Fibroblast of lung (primary cell): Measurements from ENCODE around the gene CDK11B. TPM values are rescaled to one million over a fixed set of nuclear protein-coding genes. Genes with fewer than 3 reads are reported as not detected.
A peak's percentile ranks its signal among the peaks of the same experiment; 100 is the strongest.

Experiments used
- DNase-seq, 2 donors: peaks; one replicate each; pipeline versions ENCODE4 v3.0.0 to v3.0.0-alpha.2; 2010; ENCODE audit warnings: low read depth in 2 of 2
- H2AFZ ChIP-seq: 2 replicates; pipeline ENCODE4 v1.5.1; 2012; ENCODE audit warnings: low read length, control low read depth, inconsistent platforms
- H3K27ac ChIP-seq: 2 replicates; pipeline ENCODE4 v1.5.1; 2011; ENCODE audit warnings: low read length, control low read depth; ENCODE audit not compliant: insufficient read depth
- H3K27me3 ChIP-seq: 2 replicates; pipeline ENCODE4 v1.5.1; 2011; ENCODE audit warnings: mild to moderate bottlenecking, low read length; ENCODE audit not compliant: control insufficient read depth, insufficient read depth
- H3K36me3 ChIP-seq: 2 replicates; pipeline ENCODE4 v1.5.1; 2011; ENCODE audit warnings: low read length; ENCODE audit not compliant: control insufficient read depth, insufficient read depth
- H3K4me1 ChIP-seq: 2 replicates; pipeline ENCODE4 v1.5.1; 2011; ENCODE audit warnings: low read length; ENCODE audit not compliant: control insufficient read depth, insufficient read depth; ENCODE audit errors: extremely low read depth
- H3K4me2 ChIP-seq: 2 replicates; pipeline ENCODE4 v1.5.1; 2011; ENCODE audit warnings: low read length, control low read depth; ENCODE audit not compliant: insufficient read depth; ENCODE audit errors: extremely low read depth
- H3K4me3 ChIP-seq, 4 experiments: fragments of 200-600 bp in 1 of 4; sonication (generic) in 1 of 4; replicated peaks in 1 of 4; 2 replicates each; pipeline ENCODE4 v1.5.1; 2011 to 2016; ENCODE audit warnings: low read length in 4 of 4, low read depth in 3 of 4, mild to moderate bottlenecking in 3 of 4, control low read depth in 2 of 4, inconsistent platforms in 1 of 4, mixed read lengths in 1 of 4; ENCODE audit not compliant: insufficient read depth in 1 of 4; ENCODE audit errors: control extremely low read depth in 1 of 4
- H3K79me2 ChIP-seq: 2 replicates; pipeline ENCODE4 v1.5.1; 2012; ENCODE audit warnings: mild to moderate bottlenecking, low read length, inconsistent platforms; ENCODE audit not compliant: control insufficient read depth, insufficient read depth
- H3K9ac ChIP-seq: 2 replicates; pipeline ENCODE4 v1.5.1; 2011; ENCODE audit warnings: mild to moderate bottlenecking, low read length, control low read depth; ENCODE audit not compliant: insufficient read depth
- H3K9me3 ChIP-seq: 2 replicates; pipeline ENCODE4 v1.5.1; 2012; ENCODE audit warnings: low read depth, low read length; ENCODE audit not compliant: control insufficient read depth, insufficient read depth
- H4K20me1 ChIP-seq: 2 replicates; pipeline ENCODE4 v1.5.1; 2011; ENCODE audit warnings: low read length; ENCODE audit not compliant: control insufficient read depth, insufficient read depth; ENCODE audit errors: extremely low read depth
- EZH2 ChIP-seq: IDR thresholded peaks from 2 replicates; pipeline ENCODE4 v1.5.1; 2012; ENCODE audit warnings: low read length, control low read depth, mild to moderate bottlenecking; ENCODE audit errors: missing control alignments
- polyA plus RNA-seq, 2 donors: library from polyadenylated mRNA; depleted of rRNA in 1 of 2; stranded (reverse) in 1 of 2; unstranded in 1 of 2; fragments of >200 nt; gene quantifications; 2 replicates each; pipeline ENCODE4 v1.2.1, GENCODE V29; 2011 to 2012; ENCODE audit warnings: missing spikeins in 1 of 2
- total RNA-seq: library from RNA; depleted of rRNA; stranded (reverse); fragments of >200 nt; gene quantifications from 2 replicates; pipeline ENCODE4 v1.2.1, GENCODE V29; 2014
- TF ChIP-seq, protein P1 (sequence below), 2 donors: IDR thresholded peaks in 1 of 2; conservative IDR thresholded peaks in 1 of 2; 1 replicate in 1 of 2; 2 replicates in 1 of 2; pipeline ENCODE4 v1.5.1; 2011 to 2012; ENCODE audit warnings: low read length in 2 of 2, control low read depth in 1 of 2, inconsistent platforms in 1 of 2, low read depth in 1 of 2, mild to moderate bottlenecking in 1 of 2

Gene CDK11B
- total and polyA plus RNA-seq, 2 donors (not counting 1 experiment from before 2014, with no cell fraction given): 2.5 to 9.7 TPM

DNA sequence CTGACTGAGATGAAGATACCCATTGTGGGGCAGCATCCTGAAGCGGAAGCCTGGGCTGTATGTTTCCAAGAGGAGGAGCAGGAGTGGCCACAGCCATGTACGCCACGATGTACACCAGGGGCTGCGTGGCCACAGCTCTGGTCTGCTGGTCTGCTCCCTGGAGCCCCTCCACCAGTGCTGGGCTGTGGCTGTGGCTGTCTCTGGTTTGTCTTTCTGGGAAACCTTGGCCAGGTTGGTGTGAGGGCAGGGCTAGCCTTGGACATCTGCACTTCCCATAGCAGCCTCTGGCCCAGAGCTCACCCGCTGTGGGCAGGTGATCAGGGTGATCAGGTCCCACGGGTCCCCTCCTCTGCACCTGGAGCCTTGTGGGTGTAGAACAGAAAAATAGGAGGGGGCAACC lies 40.9 kb downstream of the CDK11B start:
- Histone ChIP-seq H3K4me2 (no peak overlapping the region), H2AFZ (no peak overlapping the region), H3K27me3 (no peaks in the 10 kb centered on the region), H3K4me3 (no peak overlapping the region), H3K36me3 (peaks cover 4% of the 10 kb centered on the region), H3K4me1 (peaks cover 10% of the 10 kb centered on the region), H4K20me1 (no peaks in the 10 kb centered on the region), H3K79me2 (peaks cover 20% of the 10 kb centered on the region), H3K9ac (no peak overlapping the region), H3K9me3 (no peaks in the 10 kb centered on the region), H3K27ac (no peak overlapping the region)
- TF ChIP-seq, protein P1, sequence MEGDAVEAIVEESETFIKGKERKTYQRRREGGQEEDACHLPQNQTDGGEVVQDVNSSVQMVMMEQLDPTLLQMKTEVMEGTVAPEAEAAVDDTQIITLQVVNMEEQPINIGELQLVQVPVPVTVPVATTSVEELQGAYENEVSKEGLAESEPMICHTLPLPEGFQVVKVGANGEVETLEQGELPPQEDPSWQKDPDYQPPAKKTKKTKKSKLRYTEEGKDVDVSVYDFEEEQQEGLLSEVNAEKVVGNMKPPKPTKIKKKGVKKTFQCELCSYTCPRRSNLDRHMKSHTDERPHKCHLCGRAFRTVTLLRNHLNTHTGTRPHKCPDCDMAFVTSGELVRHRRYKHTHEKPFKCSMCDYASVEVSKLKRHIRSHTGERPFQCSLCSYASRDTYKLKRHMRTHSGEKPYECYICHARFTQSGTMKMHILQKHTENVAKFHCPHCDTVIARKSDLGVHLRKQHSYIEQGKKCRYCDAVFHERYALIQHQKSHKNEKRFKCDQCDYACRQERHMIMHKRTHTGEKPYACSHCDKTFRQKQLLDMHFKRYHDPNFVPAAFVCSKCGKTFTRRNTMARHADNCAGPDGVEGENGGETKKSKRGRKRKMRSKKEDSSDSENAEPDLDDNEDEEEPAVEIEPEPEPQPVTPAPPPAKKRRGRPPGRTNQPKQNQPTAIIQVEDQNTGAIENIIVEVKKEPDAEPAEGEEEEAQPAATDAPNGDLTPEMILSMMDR (conservative IDR thresholded peaks at IDR 0.05 in 1 of 2, IDR thresholded peaks at IDR 0.05 in 1 of 2; ENCODE audit: low read depth in 1 of 2, low read length in 2 of 2): no peak
- no peak for TF ChIP-seq EZH2
- no peak for DNase-seq

DNA sequence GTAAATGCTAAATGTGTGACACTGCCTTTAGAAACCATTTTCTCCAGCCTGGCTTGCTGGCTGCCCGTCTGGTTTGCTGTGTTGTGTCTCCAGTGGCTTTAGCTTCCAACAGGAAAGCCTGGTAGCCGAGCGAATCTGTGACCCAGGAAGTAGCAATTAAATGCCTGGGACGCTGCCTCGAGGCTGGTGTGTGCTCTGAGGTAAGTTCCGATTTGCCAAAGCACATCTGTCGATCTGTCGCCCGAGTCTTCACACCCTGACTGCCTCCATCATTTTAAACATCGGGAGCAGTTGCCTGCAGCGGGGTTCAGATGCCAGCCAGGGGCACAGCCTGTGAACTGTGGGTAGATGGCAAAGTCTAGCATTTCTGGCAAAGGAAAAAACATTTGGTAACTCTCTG lies 41.3 kb downstream of the CDK11B start:
- Histone ChIP-seq H3K27me3 (no peaks in the 10 kb centered on the region), H3K9me3 (no peaks in the 10 kb centered on the region), H3K4me3 (no peak overlapping the region), H3K36me3 (peaks cover 4% of the 10 kb centered on the region), H4K20me1 (no peaks in the 10 kb centered on the region), H2AFZ (no peak overlapping the region), H3K79me2 (peaks cover 20% of the 10 kb centered on the region), H3K27ac (no peak overlapping the region), H3K4me1 (peaks cover 10% of the 10 kb centered on the region), H3K9ac (no peak overlapping the region), H3K4me2 (peak overlapping the region; percentile 25)
- TF ChIP-seq EZH2: no peak
- TF ChIP-seq, protein P1 (conservative IDR thresholded peaks at IDR 0.05 in 1 of 2, IDR thresholded peaks at IDR 0.05 in 1 of 2; ENCODE audit: low read depth in 1 of 2, low read length in 2 of 2): no peak
- DNase-seq: no peak

DNA sequence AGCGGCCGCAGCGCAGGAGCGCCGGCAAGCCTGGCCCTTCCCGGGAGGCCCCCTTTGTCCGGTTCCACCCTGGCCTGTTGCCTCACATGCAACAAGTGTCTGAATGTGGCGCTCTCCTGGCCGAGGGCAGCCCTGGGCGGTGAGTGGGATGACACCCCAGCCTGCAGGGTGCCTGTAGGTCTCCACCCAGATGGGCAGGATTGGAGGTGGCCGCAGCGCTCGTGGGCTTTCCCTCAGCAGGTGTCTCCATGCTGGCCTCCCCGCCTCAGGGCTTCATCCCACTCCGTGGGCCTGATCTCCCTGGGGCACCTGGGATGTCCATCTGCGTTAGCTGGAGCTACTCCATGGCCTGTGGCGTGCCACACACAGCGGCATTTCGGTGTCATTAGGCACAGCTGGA lies 42.0 kb downstream of the CDK11B start:
- H3K9me3 ChIP-seq: no peaks in the 10 kb centered on the region
- no peak overlapping the region for H2AFZ ChIP-seq
- no peak overlapping the region for H3K9ac ChIP-seq
- H4K20me1 ChIP-seq: no peaks in the 10 kb centered on the region
- no peaks in the 10 kb centered on the region for H3K27me3 ChIP-seq
- peaks cover 10% of the 10 kb centered on the region for H3K4me1 ChIP-seq
- no peak for DNase-seq
- H3K4me3 ChIP-seq: peak overlapping the region; percentile 58 to 98 (median 87)
- peaks cover 4% of the 10 kb centered on the region for H3K36me3 ChIP-seq
- H3K27ac ChIP-seq: no peak overlapping the region
- peak overlapping the region; percentile 88 for H3K4me2 ChIP-seq
- no peak for TF ChIP-seq EZH2
- TF ChIP-seq, protein P1 (conservative IDR thresholded peaks at IDR 0.05 in 1 of 2, IDR thresholded peaks at IDR 0.05 in 1 of 2; ENCODE audit: low read depth in 1 of 2, low read length in 2 of 2): no peak
- H3K79me2 ChIP-seq: peaks cover 20% of the 10 kb centered on the region
